Cardiac muscle cell (in vitro differentiated cells and primary cell): ENCODE data around the gene ASB13. TPM values are rescaled to one million over a fixed set of nuclear protein-coding genes. Genes with fewer than 3 reads are reported as not detected.

ENCODE experiments used
- DNase-seq, 2 donors: peaks; one replicate each; pipeline versions ENCODE4 v3.0.0 to v3.0.0-alpha.2; 2010 to 2017; ENCODE audit warnings: low read depth in 1 of 2, low spot score in 1 of 2
- H3K27ac ChIP-seq: fragments of 200-600 bp; sonication (generic); 2 replicates; pipeline ENCODE4 v1.5.1; 2016
- H3K27me3 ChIP-seq: fragments of 200-600 bp; sonication (generic); 2 replicates; pipeline ENCODE4 v1.6.0; 2016; ENCODE audit warnings: control low read depth
- H3K36me3 ChIP-seq: fragments of 200-600 bp; sonication (generic); 2 replicates; pipeline ENCODE4 v1.5.1; 2016; ENCODE audit warnings: control low read depth
- H3K4me1 ChIP-seq: fragments of 200-600 bp; sonication (generic); 2 replicates; pipeline ENCODE4 v1.8.1; 2017; ENCODE audit warnings: low read depth, mild to moderate bottlenecking, mixed run types
- H3K4me3 ChIP-seq: fragments of 200-600 bp; sonication (generic); 2 replicates; pipeline ENCODE4 v1.5.1; 2016; ENCODE audit warnings: mild to moderate bottlenecking
- H3K9me3 ChIP-seq: fragments of 200-600 bp; sonication (generic); 2 replicates; pipeline ENCODE4 v1.5.1; 2017; ENCODE audit warnings: low read depth, mild to moderate bottlenecking, control low read depth
- CTCF ChIP-seq: IDR thresholded peaks from 2 replicates; pipeline ENCODE4 v1.5.1; 2012; ENCODE audit warnings: low read depth, mild to moderate bottlenecking, low read length
- polyA plus RNA-seq: library from polyadenylated mRNA; unstranded; fragments of >200 nt; fragmentation: Nextera tagmentation; extraction: Ambion mirVana; gene quantifications from 2 replicates; pipeline ENCODE4 v1.2.1, GENCODE V29; 2016
- total RNA-seq: library from RNA; depleted of rRNA; stranded (reverse); fragments of >200 nt; gene quantifications from 2 replicates; pipeline ENCODE4 v1.2.3, GENCODE V29; 2016

ASB13 gene
- total and polyA plus RNA-seq, 2 experiments from 2014 or later = 14.4 to 20.6 TPM

GRCh38 chr10:5645375-5645774, 21.0 kb downstream of the ASB13 start:
- DNase-seq = no peak
- H3K27me3 ChIP-seq = no peaks in the 10 kb centered on the region
- H3K4me1 ChIP-seq = no peaks in the 10 kb centered on the region
- peaks cover 15% of the 10 kb centered on the region for H3K36me3 ChIP-seq
- no peaks in the 10 kb centered on the region for H3K9me3 ChIP-seq
- no peak for TF ChIP-seq CTCF
- no peak overlapping the region for H3K27ac ChIP-seq
- no peak overlapping the region for H3K4me3 ChIP-seq

- H3K27ac ChIP-seq = no peak overlapping the region
- no peak for DNase-seq
- TF ChIP-seq CTCF = no peak
- H3K27me3 ChIP-seq = no peaks in the 10 kb centered on the region
- no peaks in the 10 kb centered on the region for H3K9me3 ChIP-seq
- H3K4me3 ChIP-seq = no peak overlapping the region
- H3K36me3 ChIP-seq = peaks cover 14% of the 10 kb centered on the region
- H3K4me1 ChIP-seq = no peaks in the 10 kb centered on the region
Observed at GRCh38 chr10:5644930-5645329, 21.5 kb downstream of the ASB13 start.

DNA sequence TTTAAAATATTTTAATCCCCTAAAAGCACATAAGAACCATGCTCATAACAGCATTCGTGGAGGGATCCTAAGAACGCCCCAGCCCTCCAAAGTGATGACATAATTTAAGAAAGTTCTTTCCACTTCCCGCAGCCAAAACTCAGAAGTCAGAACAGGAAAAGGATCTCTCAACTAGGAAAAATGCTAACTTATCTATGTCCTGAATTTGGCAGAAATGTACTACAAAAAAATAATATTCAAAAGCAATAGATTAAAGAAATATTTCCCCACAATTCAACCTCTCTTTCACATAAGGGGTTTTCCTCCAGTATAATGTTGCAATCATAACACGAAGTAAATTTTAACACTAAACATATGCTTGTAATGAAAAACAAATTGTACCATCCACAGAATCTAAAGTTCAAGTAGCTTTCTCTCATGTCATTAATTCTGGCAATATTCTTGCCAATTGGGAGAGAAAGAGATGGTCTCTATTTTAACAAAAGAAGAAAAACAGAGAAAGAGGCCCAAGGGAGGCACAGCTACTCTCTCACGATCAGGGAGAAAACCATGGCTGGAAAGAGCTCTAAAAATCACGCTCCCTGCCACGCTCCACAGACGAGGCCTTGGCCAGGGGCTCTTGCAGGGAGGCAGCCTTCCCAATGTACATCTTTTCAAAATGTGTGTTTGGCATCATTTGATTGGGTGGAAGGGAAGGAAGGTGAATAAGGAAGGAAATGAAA, 22.9 kb downstream of the ASB13 start:
- Histone ChIP-seq H3K27me3 (no peaks in the 10 kb centered on the region), H3K36me3 (peaks cover 17% of the 10 kb centered on the region), H3K27ac (no peak overlapping the region), H3K9me3 (no peaks in the 10 kb centered on the region), H3K4me3 (no peak overlapping the region), H3K4me1 (no peaks in the 10 kb centered on the region)
- peak in 1 of 2 donors; percentile 78 for DNase-seq
- TF ChIP-seq CTCF = no peak

GRCh38 chr10:5641501-5641900, 24.9 kb downstream of the ASB13 start:
- no peak overlapping the region for H3K4me3 ChIP-seq
- TF ChIP-seq CTCF = no peak
- H3K27me3 ChIP-seq = no peaks in the 10 kb centered on the region
- no peaks in the 10 kb centered on the region for H3K9me3 ChIP-seq
- no peaks in the 10 kb centered on the region for H3K4me1 ChIP-seq
- H3K27ac ChIP-seq = no peak overlapping the region
- no peak for DNase-seq
- H3K36me3 ChIP-seq = peaks cover 17% of the 10 kb centered on the region

DNA sequence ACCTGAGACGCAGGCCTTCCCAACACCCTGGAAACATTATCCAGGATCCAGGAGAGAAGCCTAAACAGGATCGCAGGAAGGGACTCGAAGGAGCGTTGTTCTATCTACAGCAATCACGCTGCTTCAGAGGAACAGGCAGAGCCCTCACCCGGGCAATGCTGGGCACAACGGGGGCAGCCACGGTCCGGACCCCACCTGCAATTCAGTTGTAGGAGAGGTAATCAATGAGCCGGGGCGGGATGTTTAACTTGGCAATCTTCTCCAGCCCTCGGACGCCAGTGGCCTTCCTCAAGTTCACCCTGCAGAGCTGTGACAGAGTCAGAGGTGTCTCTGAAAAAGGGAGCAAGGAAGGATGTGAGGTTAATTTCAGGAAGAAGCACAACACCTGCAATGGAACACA, 25.9 kb downstream of the ASB13 start:
- no peaks in the 10 kb centered on the region for H3K4me1 ChIP-seq
- H3K9me3 ChIP-seq = no peaks in the 10 kb centered on the region
- peaks cover 17% of the 10 kb centered on the region for H3K36me3 ChIP-seq
- no peak for TF ChIP-seq CTCF
- H3K27me3 ChIP-seq = no peaks in the 10 kb centered on the region
- no peak overlapping the region for H3K27ac ChIP-seq
- H3K4me3 ChIP-seq = no peak overlapping the region
- DNase-seq = no peak

DNA sequence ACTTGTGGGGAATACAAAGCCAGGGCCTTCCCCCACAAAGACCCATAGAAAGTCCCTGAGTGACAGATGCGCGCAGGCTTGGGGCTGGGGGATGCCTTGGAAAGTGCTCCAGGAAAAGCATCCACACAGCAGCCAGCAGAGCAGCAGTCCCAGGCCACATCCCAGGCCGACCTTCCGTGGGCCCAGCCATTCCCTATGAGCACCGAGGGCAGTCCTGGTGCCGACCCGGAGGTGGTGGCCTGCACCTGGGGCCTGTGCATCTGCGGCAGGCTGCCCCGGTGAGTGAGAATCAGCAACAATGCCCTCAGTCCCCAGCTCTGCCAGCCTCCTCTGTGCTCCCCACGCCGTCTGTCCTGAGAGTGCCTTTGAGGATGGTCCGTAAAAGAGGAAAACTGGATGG, 26.4 kb downstream of the ASB13 start:
- Histone ChIP-seq H3K4me1 (no peaks in the 10 kb centered on the region), H3K9me3 (no peaks in the 10 kb centered on the region), H3K4me3 (no peak overlapping the region), H3K27ac (no peak overlapping the region), H3K36me3 (peaks cover 17% of the 10 kb centered on the region), H3K27me3 (no peaks in the 10 kb centered on the region)
- TF ChIP-seq CTCF = no peak
- DNase-seq = no peak
